GM21737 (cell line): Measurements from ENCODE around the gene LRRC45.

Source experiments
- ATAC-seq: cut with Tn5 transposase; IDR thresholded peaks from one replicate; pipeline ENCODE4 v1.9.1; 2021; ENCODE audit warnings: mild to moderate bottlenecking, moderate library complexity; ENCODE audit not compliant: unreplicated experiment

LRRC45 gene

GRCh38 chr17:82060614-82061013, 37.5 kb downstream of the LRRC45 start:
- ATAC-seq = no peak

DNA sequence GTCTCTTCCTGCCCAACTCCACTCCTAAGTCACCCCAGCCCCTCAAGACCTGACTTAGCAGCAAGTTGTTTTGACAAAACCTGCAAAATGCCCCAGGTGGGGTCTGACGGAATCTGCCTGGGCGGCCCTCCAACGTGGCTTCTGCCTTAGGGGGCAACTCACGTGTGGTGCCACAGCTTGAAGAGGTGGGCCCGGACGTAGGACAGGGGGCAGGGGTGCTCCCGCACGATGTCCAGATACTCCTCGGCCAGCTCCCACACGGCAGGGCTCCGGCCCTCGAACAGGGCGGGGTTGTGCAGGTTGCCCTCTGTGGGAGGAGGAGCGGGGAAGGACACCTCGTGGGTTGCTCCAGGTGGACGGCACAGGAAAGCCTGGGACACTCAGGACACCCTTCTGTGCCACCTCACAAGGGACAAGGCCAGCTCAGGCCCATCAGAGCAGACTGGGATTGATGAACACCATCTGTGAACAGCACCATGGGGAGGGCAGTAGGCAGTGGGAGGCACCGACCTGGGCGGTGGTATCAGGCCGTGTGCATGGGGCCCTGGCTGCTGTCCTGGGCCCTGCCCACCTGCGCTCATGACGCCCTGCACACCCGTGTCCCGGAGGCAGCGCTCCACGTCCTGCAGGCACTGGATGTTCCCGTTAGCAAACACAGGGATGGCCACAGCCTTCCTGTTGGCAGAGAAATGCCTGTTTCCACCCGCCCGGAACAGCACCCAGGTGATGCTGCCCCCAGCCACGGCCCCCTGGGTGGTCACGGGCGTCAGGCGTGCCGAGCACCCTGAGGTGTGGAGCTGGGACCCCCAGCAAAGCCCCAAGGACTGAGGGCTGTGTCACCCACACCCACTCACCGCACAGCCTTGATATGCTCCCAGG, 38.2 kb downstream of the LRRC45 start:
- no peak for ATAC-seq

GRCh38 chr17:82062076-82062983, 39.2 kb downstream of the LRRC45 start:
- ATAC-seq = no peak

- no peak for ATAC-seq
These were observed 39.9 kb downstream of the LRRC45 start for GRCh38 chr17:82062984-82063368.

GRCh38 chr17:82063424-82064415, 40.6 kb downstream of the LRRC45 start:
- no peak for ATAC-seq

DNA sequence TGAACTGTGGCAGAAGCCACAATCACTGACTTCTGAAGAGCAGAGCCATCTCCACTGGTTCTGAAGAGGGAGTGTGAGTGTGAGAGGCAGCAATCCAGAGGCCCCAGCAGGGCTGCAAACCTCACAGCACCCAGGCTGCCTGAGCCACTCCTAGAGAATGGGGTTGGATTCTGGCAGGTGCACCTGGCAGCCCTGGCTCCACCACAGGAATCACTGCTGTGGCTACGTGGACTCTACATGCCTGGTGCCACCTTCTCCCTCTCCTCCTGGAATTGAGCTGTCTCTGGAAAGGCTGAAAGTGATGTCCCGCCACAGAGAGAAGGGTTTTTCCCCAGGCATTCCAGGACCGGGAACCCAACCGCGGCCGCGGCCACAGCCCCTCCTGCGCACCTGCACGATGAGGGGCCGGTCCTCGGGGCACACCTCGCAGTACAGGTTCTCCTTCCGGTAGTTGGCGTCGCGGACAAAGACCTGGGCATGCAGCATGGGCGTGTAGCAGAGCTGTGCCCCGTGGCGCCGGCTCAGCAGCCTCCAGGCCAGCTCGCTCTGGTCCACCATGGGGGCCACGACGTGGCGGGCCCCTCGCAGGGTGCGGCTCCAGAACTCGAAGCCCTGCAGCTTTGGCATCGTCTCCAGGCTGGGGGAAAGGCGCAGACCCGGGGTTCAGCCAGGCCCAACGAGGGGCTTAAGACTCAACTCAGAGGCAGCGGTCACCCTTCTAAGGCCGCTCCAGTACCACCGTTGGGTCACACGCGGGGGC, 41.5 kb downstream of the LRRC45 start:
- no peak for ATAC-seq

GRCh38 chr17:82065193-82065637, 42.1 kb downstream of the LRRC45 start:
- peak; percentile 17 for ATAC-seq

DNA sequence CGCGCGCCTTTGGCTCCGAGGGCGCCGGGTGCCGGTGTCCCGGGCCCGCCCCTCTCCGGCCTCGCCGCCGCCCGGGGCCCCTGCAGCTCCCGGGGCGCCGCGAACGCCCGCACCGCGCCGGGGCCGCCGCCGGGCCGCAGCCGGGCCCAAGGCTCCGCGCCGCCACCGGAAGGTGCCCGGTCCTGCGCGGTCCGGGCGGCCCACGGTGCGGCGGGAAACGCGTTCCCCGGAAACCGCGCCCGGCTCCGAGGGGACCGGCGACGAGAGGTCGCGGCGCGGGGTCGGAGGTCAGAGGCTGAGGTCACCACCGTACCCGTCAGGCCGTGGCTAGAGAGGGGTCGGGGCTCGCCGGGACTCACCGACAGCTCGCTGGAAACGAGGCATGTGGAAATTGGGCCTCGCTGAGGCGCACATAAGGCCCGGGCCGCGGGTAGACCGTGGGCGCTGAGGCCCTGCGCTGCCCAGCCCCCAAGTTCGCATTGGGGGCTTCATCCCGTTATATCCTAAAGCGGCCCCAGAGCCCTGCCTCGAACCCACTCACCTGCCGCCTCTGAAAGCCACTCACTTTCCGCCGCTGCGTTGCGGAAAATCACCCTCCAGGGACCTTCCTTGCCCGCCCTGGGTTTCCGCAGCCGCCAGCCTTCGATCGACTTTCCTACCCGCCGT, 42.7 kb downstream of the LRRC45 start, which contains the start of gene DUS1L:
DUS1L (minus strand) TSS at position 167 of the 666 bp plus-strand sequence. CDS start 745 bp downstream, outside the sequence.
- peak; percentile 66 for ATAC-seq

GRCh38 chr17:82070611-82071010, 47.5 kb downstream of the LRRC45 start:
- no peak for ATAC-seq

DNA sequence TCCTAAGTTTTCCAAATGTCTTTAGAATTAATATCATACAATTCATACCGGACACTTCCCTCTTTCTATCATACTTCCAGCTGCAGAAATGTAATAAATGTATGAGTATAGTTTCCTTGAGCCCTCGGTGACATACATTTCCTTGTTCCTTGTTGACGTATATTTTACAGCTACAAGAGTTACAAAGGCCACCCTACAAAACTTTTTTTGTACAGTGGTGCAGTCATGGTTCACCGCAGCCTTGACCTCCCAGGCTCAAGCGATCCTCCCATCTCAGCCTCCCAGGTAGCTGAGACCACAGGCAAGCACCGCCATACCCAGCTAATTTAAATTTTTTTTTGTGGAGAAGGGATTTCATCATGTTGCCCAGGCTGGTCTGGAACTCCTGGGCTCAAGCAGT, 49.7 kb downstream of the LRRC45 start:
- no peak for ATAC-seq

- ATAC-seq = no peak
These were observed 50.3 kb downstream of the LRRC45 start for GRCh38 chr17:82073446-82073845.

GRCh38 chr17:82076018-82076784, 53.1 kb downstream of the LRRC45 start:
- ATAC-seq = no peak

- ATAC-seq = no peak
These were observed 53.9 kb downstream of the LRRC45 start for GRCh38 chr17:82076785-82077591.

DNA sequence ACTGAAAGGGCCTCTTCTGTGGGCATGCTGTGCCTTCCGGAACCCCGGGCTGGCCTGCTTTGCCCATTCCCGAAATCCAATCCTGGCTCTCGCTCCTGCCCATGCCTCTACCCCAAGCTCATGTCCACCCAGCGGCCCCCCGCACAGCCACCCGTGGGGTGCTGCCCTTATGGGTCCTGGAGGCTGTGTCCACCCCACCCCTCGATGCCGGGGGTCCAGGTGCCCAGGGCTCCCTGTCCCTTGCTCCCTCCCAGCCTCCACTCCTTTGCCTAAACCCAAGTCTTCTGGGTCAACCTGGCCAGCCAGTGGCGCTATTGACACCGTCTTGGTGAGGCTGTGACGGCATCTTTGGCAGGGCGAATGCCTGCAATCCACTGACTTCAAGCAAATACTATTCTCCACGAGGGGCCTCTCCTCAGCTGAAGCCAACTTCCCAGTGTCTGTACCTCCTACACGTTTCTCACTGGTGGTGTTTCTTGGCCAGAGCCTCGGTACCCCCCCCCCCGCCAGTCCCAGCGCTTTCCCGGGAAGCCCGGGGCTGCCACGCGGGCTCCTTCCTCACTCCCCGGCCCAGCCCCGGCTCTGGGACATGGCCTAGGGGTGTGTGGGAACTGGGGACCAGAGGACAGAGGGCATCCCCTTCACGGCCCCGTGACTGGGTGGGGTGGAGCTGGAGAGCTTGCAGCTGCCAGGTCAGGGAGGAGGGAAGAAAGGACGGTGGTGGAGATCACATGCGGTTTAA, 54.7 kb downstream of the LRRC45 start:
- no peak for ATAC-seq

GRCh38 chr17:82078433-82078832, 55.3 kb downstream of the LRRC45 start:
- no peak for ATAC-seq

DNA sequence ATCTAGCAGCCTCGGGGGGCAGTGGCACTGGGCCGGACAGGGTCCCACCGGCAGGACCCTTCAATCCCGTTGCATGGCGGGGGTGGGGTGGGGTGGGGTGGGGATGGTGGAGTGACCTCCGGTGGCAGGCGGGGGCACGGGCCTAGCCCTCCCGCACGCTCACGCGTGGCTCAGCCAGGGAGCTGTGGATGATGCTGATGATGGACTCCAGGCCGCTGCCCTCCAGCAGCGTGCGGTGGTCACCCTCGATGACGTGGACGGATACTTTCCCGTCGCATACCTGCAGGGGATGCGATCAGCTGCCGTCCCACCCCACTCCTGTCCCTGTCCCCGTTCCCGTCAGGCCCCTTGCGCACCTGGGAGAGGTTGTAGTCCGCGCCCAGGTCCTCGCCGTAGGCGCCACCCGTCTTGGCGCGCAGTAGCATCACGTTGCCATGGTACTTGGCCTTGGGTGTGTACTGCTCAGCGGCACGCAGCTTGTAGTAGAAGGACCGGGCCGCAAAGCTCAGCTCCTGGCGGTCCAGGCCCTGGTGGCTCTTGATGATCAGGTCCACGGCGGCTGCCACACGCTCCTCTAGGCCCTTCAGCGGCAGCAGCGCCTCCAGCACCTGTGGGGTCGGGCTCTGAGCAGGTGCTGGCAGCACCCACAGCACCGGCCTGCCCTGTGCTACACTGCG, 56.0 kb downstream of the LRRC45 start:
- no peak for ATAC-seq
